K562 (cell line): ENCODE measurements around the gene ADIPOR1. TPM values are rescaled to one million over a fixed set of nuclear protein-coding genes. Genes with fewer than 3 reads are reported as not detected.

Experiments used
- ATF7 ChIP-seq: fragments of 450-650 bp; IDR thresholded peaks from 2 replicates; pipeline ENCODE4 v1.7.1; 2014; ENCODE audit warnings: mild to moderate bottlenecking, moderate library complexity
- BMI1 ChIP-seq: fragments of 150-350 bp; IDR thresholded peaks from 2 replicates; pipeline ENCODE4 v1.6.1; 2014; ENCODE audit warnings: low read length
- CBFA2T3 ChIP-seq: fragments of 450-650 bp; IDR thresholded peaks from 2 replicates; pipeline ENCODE4 v1.6.1; 2017
- E2F3 ChIP-seq: fragments of 250-450 bp; sonication (Bioruptor Pico); IDR thresholded peaks from 2 replicates; pipeline ENCODE4 v1.4.0; 2020; ENCODE audit warnings: mild to moderate bottlenecking
- FOS ChIP-seq: IDR thresholded peaks from 3 replicates; pipeline ENCODE4 v1.6.1; 2011; ENCODE audit not compliant: insufficient read length; ENCODE audit errors: extremely low read depth
- HDAC1 ChIP-seq, 2 experiments: fragments of 450-650 bp; IDR thresholded peaks; 2 replicates each; pipeline ENCODE4 v1.6.1; 2016 to 2017; ENCODE audit warnings: inconsistent platforms in 1 of 2, mild to moderate bottlenecking in 1 of 2, moderate library complexity in 1 of 2
- KDM1A ChIP-seq, 2 experiments: fragments of 450-650 bp; IDR thresholded peaks; 2 replicates each; pipeline ENCODE4 v1.6.1; 2016; ENCODE audit warnings: mild to moderate bottlenecking in 2 of 2
- MIER1 ChIP-seq: fragments of 450-650 bp; IDR thresholded peaks from 2 replicates; pipeline ENCODE4 v1.6.1; 2016; ENCODE audit warnings: antibody characterized with exemption, mild to moderate bottlenecking, low read depth
- PCBP1 ChIP-seq: fragments of 200-400 bp; formaldehyde crosslinking; IDR thresholded peaks from 2 replicates; pipeline ENCODE4 v1.6.1; 2018; ENCODE audit warnings: mild to moderate bottlenecking, low read depth, low read length; ENCODE audit not compliant: poor library complexity, severe bottlenecking
- PURB ChIP-seq: sonication (generic); formaldehyde crosslinking; IDR thresholded peaks from 2 replicates; pipeline ENCODE4 v1.9.0; 2021; ENCODE audit warnings: low read depth, mild to moderate bottlenecking, missing genetic modification reagents
- SMAD4 ChIP-seq: fragments of 250-450 bp; sonication (Bioruptor Pico); conservative IDR thresholded peaks from 2 replicates; pipeline ENCODE4 v1.8.0; 2021; ENCODE audit warnings: inconsistent platforms, mild to moderate bottlenecking, moderate library complexity
- SMARCE1 ChIP-seq: fragments of 450-650 bp; IDR thresholded peaks from 2 replicates; pipeline ENCODE4 v1.7.1; 2016; ENCODE audit warnings: mild to moderate bottlenecking
- SRF ChIP-seq, 2 experiments: fragments of 250-450, 450-650 bp in 1 of 2; sonication (Bioruptor Pico) in 1 of 2; sonication (generic) in 1 of 2; formaldehyde crosslinking; IDR thresholded peaks; 2 replicates each; pipeline versions ENCODE4 v1.5.0 to v1.5.1; 2020 to 2022; ENCODE audit warnings: mild to moderate bottlenecking in 1 of 2, missing genetic modification reagents in 1 of 2
- THAP12 ChIP-seq: fragments of 250-450 bp; sonication (Bioruptor Pico); IDR thresholded peaks from 2 replicates; pipeline ENCODE4 v1.9.0; 2021; ENCODE audit warnings: mild to moderate bottlenecking, inconsistent platforms
- U2AF2 ChIP-seq: fragments of 200-400 bp; formaldehyde crosslinking; optimal IDR thresholded peaks from 2 replicates; pipeline ENCODE3; 2017; ENCODE audit warnings: low read depth, mild to moderate bottlenecking, low read length
- ZBTB40 ChIP-seq, 2 experiments: fragments of 450-650 bp in 1 of 2; sonication (generic) in 1 of 2; formaldehyde crosslinking in 1 of 2; IDR thresholded peaks; 2 replicates each; pipeline versions ENCODE4 v1.7.1 to v1.9.0; 2016 to 2022; ENCODE audit warnings: inconsistent platforms in 1 of 2, mild to moderate bottlenecking in 1 of 2, missing genetic modification reagents in 1 of 2
- polyA plus RNA-seq, 8 experiments: library from polyadenylated mRNA; depleted of rRNA in 4 of 8; stranded (reverse) in 5 of 8; unstranded in 3 of 8; fragments of >200 nt; fragmentation: Nextera tagmentation in 2 of 8; fragmentation: Illumina TruSeq in 1 of 8; extraction: Ambion mirVana in 2 of 8; extraction: Trizol in 1 of 8; gene quantifications; 2 replicates each; pipeline versions ENCODE4 v1.2.1 to v1.2.3, GENCODE V29; 2011 to 2014; ENCODE audit warnings: inconsistent platforms in 1 of 8, missing spikeins in 1 of 8
- total RNA-seq, 7 experiments: library from RNA; depleted of rRNA in 6 of 7; stranded (reverse); fragments of >200 nt in 6 of 7; fragmentation: Illumina TruSeq in 2 of 7; extraction: Trizol in 2 of 7; gene quantifications; 2 replicates each; pipeline versions ENCODE4 v1.2.1 to v1.2.3, GENCODE V29; 2011 to 2021; ENCODE audit warnings: low replicate concordance in 1 of 7
- TF ChIP-seq, protein P1 (sequence below): sonication (generic); formaldehyde crosslinking; IDR thresholded peaks from 2 replicates; pipeline ENCODE4 v1.9.0; 2022; ENCODE audit warnings: mild to moderate bottlenecking, missing genetic modification reagents

The ADIPOR1 gene
- total and polyA plus RNA-seq, 9 of the 15 experiments (the other 6 are each of a cell fraction or from before 2014, with no cell fraction given): 29.0 to 217 (median 100) TPM

GRCh38 chr1:202967684-202968281 lies 9.7 kb upstream of the ADIPOR1 start (continued):
- peak; percentile 43; the same call in 1 of the 2 replicates for TF ChIP-seq ZBTB40 (IDR thresholded peaks at IDR 0.05)
- TF ChIP-seq ZBTB40 (CRISPR knock-in tag; IDR thresholded peaks at IDR 0.05): no peak
- TF ChIP-seq PCBP1: no peak
- TF ChIP-seq FOS: no peak
- 0 out of 4 replicates have a peak, but pooled peaks of 1 of the 2 experiments have one; percentile 27 for TF ChIP-seq SRF (CRISPR knock-in tag; IDR thresholded peaks at IDR 0.05)
- peak; percentile 66; the same call in 1 of the 2 replicates for TF ChIP-seq MIER1
- TF ChIP-seq ATF7: peak; percentile 31; the same call in 1 of the 2 replicates
- TF ChIP-seq BMI1: no peak
- TF ChIP-seq THAP12: no peak
- TF ChIP-seq, protein P1, sequence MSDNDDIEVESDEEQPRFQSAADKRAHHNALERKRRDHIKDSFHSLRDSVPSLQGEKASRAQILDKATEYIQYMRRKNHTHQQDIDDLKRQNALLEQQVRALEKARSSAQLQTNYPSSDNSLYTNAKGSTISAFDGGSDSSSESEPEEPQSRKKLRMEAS (CRISPR knock-in tag): 0 out of 2 replicates have a peak, but pooled peaks have one; percentile 37
- 0 out of 4 replicates have a peak, but pooled peaks of 1 of the 2 experiments have one; percentile 34 for TF ChIP-seq HDAC1 (IDR thresholded peaks at IDR 0.05)
- 0 out of 4 replicates have a peak, but pooled peaks of 1 of the 2 experiments have one; percentile 18 for TF ChIP-seq KDM1A (IDR thresholded peaks at IDR 0.05)
- 0 out of 2 replicates have a peak, but pooled peaks have one; percentile 32 for TF ChIP-seq CBFA2T3
- no peak for TF ChIP-seq U2AF2
- TF ChIP-seq SMAD4 (CRISPR knock-in tag): peak; percentile 30; the same call in 1 of the 2 replicates
- no peak for TF ChIP-seq PURB (CRISPR knock-in tag)
- TF ChIP-seq E2F3: no peak
- TF ChIP-seq SMARCE1: 0 out of 2 replicates have a peak, but pooled peaks have one; percentile 4
